H1 (cell line): ENCODE measurements around the gene BAZ1B. TPM values are rescaled to one million over a fixed set of nuclear protein-coding genes. Genes with fewer than 3 reads are reported as not detected.

Source experiments
- CTCF ChIA-PET: fragments of 300-600 bp; sonication (Branson Sonifier 250); formaldehyde crosslinking; loops from one replicate; lab custom pipeline; 2021; ENCODE audit not compliant: partially characterized antibody; lab: Charles Lee
- POLR2A ChIA-PET: fragments of 300-600 bp; sonication (Branson Sonifier 250); formaldehyde crosslinking; loops from one replicate; lab custom pipeline; 2021; ENCODE audit warnings: inconsistent platforms; ENCODE audit not compliant: partially characterized antibody; lab: Charles Lee
- DNase-seq, 2 experiments: peaks; one replicate each; pipeline versions ENCODE4 v3.0.0 to v3.0.0-alpha.2; 2010 to 2022; ENCODE audit warnings: low spot score in 2 of 2, low read depth in 1 of 2, mixed read lengths in 1 of 2
- FAIRE-seq: peaks from 2 replicates; lab custom pipeline; 2011; peaks lifted over from hg19 to GRCh38; lab: Jason Lieb, UNC
- H2AFZ ChIP-seq: 2 replicates; pipeline ENCODE4 v1.8.1; 2012; ENCODE audit warnings: low read length, inconsistent platforms
- H2AK5ac ChIP-seq: 2 replicates; pipeline ENCODE4 v1.6.1; 2013; ENCODE audit warnings: low read depth, low read length
- H2BK120ac ChIP-seq: replicated peaks from 2 replicates; pipeline ENCODE3; 2013; ENCODE audit warnings: low read depth, low read length, inconsistent platforms
- H2BK12ac ChIP-seq: 2 replicates; pipeline ENCODE4 v1.6.1; 2013; ENCODE audit warnings: low read depth, low read length
- H2BK15ac ChIP-seq: 2 replicates; pipeline ENCODE4 v1.6.1; 2013; ENCODE audit warnings: low read length
- H2BK20ac ChIP-seq: 2 replicates; pipeline ENCODE4 v1.6.1; 2013; ENCODE audit warnings: low read length
- H2BK5ac ChIP-seq: 2 replicates; pipeline ENCODE4 v1.6.1; 2013; ENCODE audit warnings: low read depth, low read length
- H3K14ac ChIP-seq: 2 replicates; pipeline ENCODE4 v1.6.1; 2013; ENCODE audit warnings: inconsistent platforms; ENCODE audit not compliant: insufficient read length
- H3K18ac ChIP-seq: 2 replicates; pipeline ENCODE4 v1.6.1; 2013; ENCODE audit warnings: low read length; ENCODE audit errors: extremely low read depth
- H3K23ac ChIP-seq: 2 replicates; pipeline ENCODE4 v1.6.1; 2013; ENCODE audit warnings: inconsistent platforms; ENCODE audit not compliant: insufficient read length
- H3K23me2 ChIP-seq: 2 replicates; pipeline ENCODE4 v1.6.1; 2013; ENCODE audit warnings: low read depth, low read length
- H3K27ac ChIP-seq: 2 replicates; pipeline ENCODE4 v1.6.1; 2011; ENCODE audit warnings: low read depth, low read length, inconsistent platforms
- H3K27me3 ChIP-seq, 4 experiments: replicated peaks in 1 of 4; 1 replicate in 1 of 4; 2 replicates in 3 of 4; pipeline versions ENCODE4 v1.6.1 to v1.8.1; 2011 to 2013; ENCODE audit warnings: low read length in 3 of 4, mild to moderate bottlenecking in 3 of 4, inconsistent platforms in 2 of 4, mixed read lengths in 2 of 4, moderate library complexity in 1 of 4; ENCODE audit not compliant: control insufficient read depth in 3 of 4, insufficient read depth in 3 of 4; ENCODE audit errors: extremely low read depth in 1 of 4
- H3K36me3 ChIP-seq, 4 experiments: 2 replicates each; pipeline versions ENCODE4 v1.6.1 to v1.8.1; 2011 to 2013; ENCODE audit warnings: mild to moderate bottlenecking in 4 of 4, low read length in 3 of 4, moderate library complexity in 2 of 4, control low read depth in 1 of 4, inconsistent platforms in 1 of 4; ENCODE audit not compliant: insufficient read depth in 4 of 4, control insufficient read depth in 2 of 4
- H3K4ac ChIP-seq: replicated peaks from 2 replicates; pipeline ENCODE3; 2013; ENCODE audit warnings: low read length, low read depth, mixed read lengths, inconsistent platforms; ENCODE audit not compliant: insufficient read length
- H3K4me1 ChIP-seq, 4 experiments: replicated peaks in 1 of 4; 1 replicate in 1 of 4; 2 replicates in 3 of 4; pipeline versions ENCODE4 v1.6.1 to v1.8.1; 2011 to 2013; ENCODE audit warnings: low read length in 3 of 4, inconsistent platforms in 2 of 4, mixed read lengths in 1 of 4; ENCODE audit not compliant: insufficient read depth in 4 of 4, control insufficient read depth in 3 of 4
- H3K4me2 ChIP-seq, 2 experiments: 2 replicates each; pipeline versions ENCODE4 v1.6.1 to v1.8.1; 2011 to 2013; ENCODE audit warnings: low read depth in 2 of 2, low read length in 2 of 2, control low read depth in 1 of 2, inconsistent platforms in 1 of 2, mild to moderate bottlenecking in 1 of 2; ENCODE audit not compliant: insufficient read depth in 1 of 2
- H3K4me3 ChIP-seq, 4 experiments: fragments of 200-600, 300-600 bp in 1 of 4; sonication (generic), shearing (Covaris generic), sonication (Bioruptor Twin) in 1 of 4; 2 replicates each; pipeline versions ENCODE4 v1.5.1 to v1.8.1; 2011 to 2016; ENCODE audit warnings: low read length in 4 of 4, low read depth in 3 of 4, control low read depth in 2 of 4, inconsistent platforms in 2 of 4, mild to moderate bottlenecking in 2 of 4, mixed read lengths in 1 of 4, moderate library complexity in 1 of 4; ENCODE audit not compliant: insufficient read depth in 2 of 4; ENCODE audit errors: extremely low read depth in 1 of 4
- H3K56ac ChIP-seq: replicated peaks from 2 replicates; pipeline ENCODE3; 2013; ENCODE audit warnings: low read depth, mild to moderate bottlenecking, mixed read lengths, low read length, inconsistent platforms; ENCODE audit not compliant: insufficient read length
- H3K79me1 ChIP-seq: 2 replicates; pipeline ENCODE4 v1.6.1; 2013; ENCODE audit warnings: low read depth, low read length, control low read depth
- H3K79me2 ChIP-seq, 2 experiments: 2 replicates each; pipeline versions ENCODE4 v1.6.1 to v1.8.1; 2012 to 2013; ENCODE audit warnings: low read length in 2 of 2, mild to moderate bottlenecking in 2 of 2, inconsistent platforms in 1 of 2; ENCODE audit not compliant: insufficient read depth in 2 of 2, control insufficient read depth in 1 of 2
- H3K9ac ChIP-seq, 4 experiments: replicated peaks in 1 of 4; 1 replicate in 1 of 4; 2 replicates in 3 of 4; pipeline versions ENCODE4 v1.6.1 to v1.8.1; 2011 to 2013; ENCODE audit warnings: low read depth in 3 of 4, low read length in 3 of 4, control low read depth in 2 of 4, mild to moderate bottlenecking in 2 of 4, moderate library complexity in 2 of 4, inconsistent platforms in 1 of 4; ENCODE audit errors: extremely low read depth in 1 of 4
- H3K9me3 ChIP-seq, 2 experiments: 2 replicates each; pipeline versions ENCODE4 v1.6.1 to v1.8.1; 2012 to 2013; ENCODE audit warnings: mild to moderate bottlenecking in 2 of 2, moderate library complexity in 2 of 2, control low read depth in 1 of 2, inconsistent platforms in 1 of 2, low read depth in 1 of 2, low read length in 1 of 2, mixed read lengths in 1 of 2; ENCODE audit not compliant: insufficient read depth in 2 of 2
- H4K20me1 ChIP-seq, 2 experiments: replicated peaks in 1 of 2; 2 replicates each; pipeline versions ENCODE3 to v1.8.1; 2011 to 2013; ENCODE audit warnings: inconsistent platforms in 2 of 2, low read length in 2 of 2, mild to moderate bottlenecking in 1 of 2; ENCODE audit not compliant: insufficient read depth in 2 of 2, control insufficient read depth in 1 of 2
- H4K5ac ChIP-seq: 2 replicates; pipeline ENCODE4 v1.6.1; 2013; ENCODE audit warnings: low read length, low read depth, mixed read lengths, inconsistent platforms; ENCODE audit not compliant: insufficient read length
- H4K8ac ChIP-seq: 2 replicates; pipeline ENCODE4 v1.8.0; 2013; ENCODE audit warnings: mild to moderate bottlenecking, moderate library complexity, low read length, inconsistent platforms; ENCODE audit not compliant: insufficient read depth; ENCODE audit errors: extremely low read depth
- H4K91ac ChIP-seq: replicated peaks from 2 replicates; pipeline ENCODE3; 2013; ENCODE audit warnings: low read length, mixed read lengths, inconsistent platforms; ENCODE audit not compliant: insufficient read length
- ASH2L ChIP-seq: fragments of 200-600, 300-600 bp; sonication (generic); IDR thresholded peaks from one replicate; pipeline ENCODE4 v1.7.1; 2017; ENCODE audit warnings: low read length
- PHF8 ChIP-seq: fragments of 200-600 bp; sonication (generic); conservative IDR thresholded peaks from 2 replicates; pipeline ENCODE4 v1.7.1; 2012; ENCODE audit warnings: low read depth, mild to moderate bottlenecking, inconsistent platforms, low read length, moderate library complexity
- SIN3A ChIP-seq, 2 experiments: IDR thresholded peaks in 1 of 2; conservative IDR thresholded peaks in 1 of 2; 2 replicates each; pipeline ENCODE4 v1.6.1; 2011 to 2012; ENCODE audit warnings: low read length in 2 of 2, improper control_type of control experiment in 1 of 2, low read depth in 1 of 2, mild to moderate bottlenecking in 1 of 2
- WGBS, 2 experiments: shearing (Covaris generic) in 1 of 2; methylation state at CpG; one replicate each; pipeline versions ENCODE4 v1.1.6 to v1.1.7; 2013 to 2015; ENCODE audit warnings: low lambda C conversion rate in 2 of 2, mixed read lengths in 2 of 2, inconsistent platforms in 1 of 2, low coverage in 1 of 2, missing lambda C conversion rate in 1 of 2; ENCODE audit not compliant: insufficient replicate concordance in 2 of 2, insufficient coverage in 1 of 2, insufficient read length in 1 of 2; ENCODE audit errors: extremely low coverage in 1 of 2, missing lambda C conversion rate in 1 of 2; 5-methylcytosine and 5-hydroxymethylcytosine counted together
- polyA plus RNA-seq, 7 experiments: library from polyadenylated mRNA; depleted of rRNA in 3 of 7; stranded (reverse) in 5 of 7; unstranded in 2 of 7; fragments of >200 nt in 5 of 7; fragments of 200-250 nt in 2 of 7; gene quantifications; 1 replicate in 5 of 7; 2 replicates in 1 of 7; 4 replicates in 1 of 7; pipeline versions ENCODE4 v1.2.1 to v1.2.3, GENCODE V29; 2011 to 2013; ENCODE audit warnings: missing spikeins in 2 of 7, mixed read lengths in 2 of 7
- total RNA-seq: library from RNA; stranded (reverse); fragmentation: NEBNext Ultra II Directional; extraction: Animal tissue kit (Norgen Biotek cat#: 25700); gene quantifications from 2 replicates; pipeline ENCODE4 v1.2.1, GENCODE V29; 2021

BAZ1B gene
- total and polyA plus RNA-seq, 2 of the 8 experiments (the other 6 are each of a cell fraction or from before 2014, with no cell fraction given), result 21.0 to 86.8 TPM

DNA sequence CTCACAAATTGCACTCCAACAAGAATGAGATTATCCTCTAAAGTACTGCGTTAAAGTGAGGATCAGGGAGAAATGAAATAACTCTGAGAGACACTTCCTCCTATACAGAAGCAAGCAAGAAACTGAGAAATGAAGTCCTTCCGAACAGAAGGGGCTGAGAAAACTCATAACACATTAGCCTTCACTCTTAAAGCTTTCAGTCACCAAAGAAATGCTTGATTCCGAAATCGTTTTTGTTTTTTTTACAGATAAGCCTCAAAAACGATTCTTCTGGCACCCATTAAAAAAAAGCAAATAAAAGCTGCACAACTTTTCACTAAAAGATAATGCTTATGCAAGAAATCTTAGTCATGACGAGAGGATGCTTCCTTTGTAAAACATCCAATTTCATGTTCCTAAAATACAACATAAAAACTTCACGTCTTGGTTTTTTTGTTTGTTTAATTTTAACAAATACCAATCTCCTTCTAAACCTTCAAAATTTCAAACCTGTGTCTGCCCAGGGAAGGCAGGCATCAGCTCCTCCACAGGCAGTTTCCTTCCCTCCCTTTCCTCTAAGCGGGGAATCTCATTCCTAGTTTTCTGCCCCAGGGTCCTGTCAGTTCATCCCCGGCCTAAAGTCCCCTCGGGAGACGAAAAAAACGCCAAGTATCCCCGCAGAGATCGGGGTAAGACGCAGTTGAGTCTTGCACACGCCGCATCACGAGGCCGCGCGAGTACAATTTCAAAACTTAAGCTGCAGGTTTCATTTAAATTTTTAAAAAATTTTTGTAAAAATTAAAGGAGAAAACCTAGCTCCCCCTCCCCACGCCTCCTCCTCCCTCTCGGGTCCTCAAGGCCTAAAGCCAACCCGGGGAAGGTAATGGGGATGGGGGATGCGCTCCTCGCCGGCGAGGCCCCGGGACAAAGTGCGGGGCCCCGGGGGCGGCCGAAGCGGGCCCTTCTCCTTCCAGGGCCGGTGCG is 1.1 kb downstream of the BAZ1B start:
- Histone ChIP-seq H3K27ac (peak overlapping the region; percentile 96), H4K5ac (peak overlapping the region; percentile 87), H3K56ac (peak overlapping the region; percentile 39), H3K14ac (no peak overlapping the region), H4K20me1 (peaks cover 7 to 13% of the 10 kb centered on the region in 2 experiments), H3K27me3 (no peaks in the 10 kb centered on the region), H3K79me2 (peaks cover 45 to 56% of the 10 kb centered on the region in 2 experiments), H3K23ac (no peak overlapping the region), H4K91ac (no peak overlapping the region), H2AK5ac (no peak overlapping the region), H3K4me3 (peak overlapping the region; percentile 79 to 91 (median 82)), H2BK15ac (no peak overlapping the region), H2AFZ (no peak overlapping the region), H3K9me3 (no peaks in the 10 kb centered on the region), H3K79me1 (no peaks in the 10 kb centered on the region), H3K4ac (peak overlapping the region; percentile 91), H3K36me3 (peaks cover 0 to 33% (median 11%) of the 10 kb centered on the region in 4 experiments; a peak in 4 of 8 replicates), H2BK120ac (no peak overlapping the region), H2BK20ac (no peak overlapping the region), H3K23me2 (peaks cover 6% of the 10 kb centered on the region), H4K8ac (peak overlapping the region; percentile 98; the same call in 1 of the 2 replicates), H2BK12ac (0 out of 2 replicates have a peak overlapping the region, but pooled peaks have one; percentile 9), H3K4me1 (peaks cover 0 to 5% (median 2%) of the 10 kb centered on the region in 4 experiments; a peak in 2 of 7 replicates), H3K4me2 (peak overlapping the region; percentile 65 to 69), H3K18ac (no peak overlapping the region), H3K9ac (peak overlapping the region; percentile 34 to 99 (median 92)), H2BK5ac (peak overlapping the region; percentile 52; the same call in 1 of the 2 replicates)
- ChIA-PET CTCF (interaction anchor here (0.6 to 1.5 kb wide), 2 partner anchors 120 to 205 kb away, joined by 3 read pairs; no protein-coding TSS in a partner anchor), POLR2A (interaction anchor here (0.8 to 6.0 kb wide), 20 partner anchors 8 to 186 kb away, joined by 3 to 55 read pairs (median 4); partner anchors contain the start of genes BCL7B and TBL2)
- TF ChIP-seq PHF8 (no peak; the same call in 1 of the 2 replicates), SIN3A (conservative IDR thresholded peaks at IDR 0.05 in 1 of 2, IDR thresholded peaks at IDR 0.05 in 1 of 2; ENCODE audit: low read depth in 1 of 2, low read length in 2 of 2) (0 out of 4 replicates have a peak, but pooled peaks of 1 of the 2 experiments have one; percentile 21), ASH2L (peak; percentile 32)
- no peak for DNase-seq
- 6% methylated on average over 28 of the region's 36 CpGs; no CpG with 5 or more reads in 1 of the 2 experiments for WGBS, 2 experiments
- FAIRE-seq, result no peak
